Measurements from ENCODE around the gene FAM120A. TPM values are rescaled to one million over a fixed set of nuclear protein-coding genes. Genes with fewer than 3 reads are reported as not detected.

FAM120A gene
- total RNA-seq, 2 donors from 2014 or later = 38.3 to 46.1 TPM

- H3K4me1 ChIP-seq (ENCODE audit: control insufficient read depth, insufficient read depth, low read length) = peaks cover 14% of the 10 kb centered on the region
- WGBS, 2 experiments (ENCODE audit: insufficient coverage in 1 of 2, insufficient read length in 1 of 2) = 87 to 93% methylated on average over 6 to 13 of the region's 13 CpGs
- H3K36me3 ChIP-seq (ENCODE audit: control insufficient read depth, insufficient read depth, low read length) = peaks cover 3% of the 10 kb centered on the region
- no peaks in the 10 kb centered on the region for H3K36me3 Mint-ChIP-seq (ENCODE audit: low read depth)
- TF ChIP-seq CTCF (conservative IDR thresholded peaks at IDR 0.05) = no peak
- DNase-seq = peak; percentile 52
- no peak overlapping the region for H3K27ac ChIP-seq (ENCODE audit: low read depth, low read length)
- H3K9ac ChIP-seq (ENCODE audit: extremely low read depth, low read length, poor library complexity, severe bottlenecking) = peak overlapping the region; percentile 51
- H3K27me3 Mint-ChIP-seq (ENCODE audit: insufficient read depth) = peaks cover 10% of the 10 kb centered on the region
- no peaks in the 10 kb centered on the region for H3K27me3 ChIP-seq (ENCODE audit: control insufficient read depth, insufficient read depth, low read length, poor library complexity, severe bottlenecking)
- peak overlapping the region; percentile 88 for H3K4me3 ChIP-seq (ENCODE audit: low read length)
- H3K4me1 Mint-ChIP-seq = peaks cover 35% of the 10 kb centered on the region
- H3K9me3 ChIP-seq (ENCODE audit: control insufficient read depth, low read length) = no peaks in the 10 kb centered on the region
- H3K9me3 Mint-ChIP-seq = no peaks in the 10 kb centered on the region
- peak overlapping the region; percentile 74 for H3K4me3 Mint-ChIP-seq
- H3K27ac Mint-ChIP-seq = no peak overlapping the region
Measured at GRCh38 chr9:93577975-93578682, 126.6 kb downstream of the FAM120A start.

DNA sequence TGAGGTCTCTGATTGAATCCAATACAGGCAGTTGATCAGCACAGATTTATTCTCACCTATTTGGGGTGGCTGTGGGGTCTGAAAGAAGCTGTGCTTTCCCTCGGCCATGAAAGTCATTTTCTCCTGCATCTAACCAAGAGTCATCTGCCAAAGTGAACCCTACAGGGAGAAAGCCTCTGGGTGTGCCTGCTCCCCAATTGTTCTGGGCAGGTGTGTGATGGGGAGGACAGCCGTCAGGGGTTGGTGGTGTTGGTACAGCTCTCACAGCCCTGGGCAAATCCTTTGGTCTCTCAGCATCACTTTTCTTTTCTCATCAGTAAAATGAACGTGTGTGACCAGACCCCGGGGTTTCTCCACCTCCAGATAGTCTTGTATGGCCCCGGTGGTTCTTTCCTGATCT lies 127.4 kb downstream of the FAM120A start:
- Mint-ChIP-seq H3K4me3 (no peak overlapping the region), H3K36me3 (ENCODE audit: low read depth) (peaks cover 2% of the 10 kb centered on the region), H3K27me3 (ENCODE audit: insufficient read depth) (peaks cover 10% of the 10 kb centered on the region), H3K27ac (no peak overlapping the region), H3K9me3 (no peaks in the 10 kb centered on the region), H3K4me1 (peaks cover 35% of the 10 kb centered on the region)
- Histone ChIP-seq H3K36me3 (ENCODE audit: control insufficient read depth, insufficient read depth, low read length) (peaks cover 4% of the 10 kb centered on the region), H3K27ac (ENCODE audit: low read depth, low read length) (no peak overlapping the region), H3K9ac (ENCODE audit: extremely low read depth, low read length, poor library complexity, severe bottlenecking) (no peak overlapping the region), H3K9me3 (ENCODE audit: control insufficient read depth, low read length) (no peaks in the 10 kb centered on the region), H3K27me3 (ENCODE audit: control insufficient read depth, insufficient read depth, low read length, poor library complexity, severe bottlenecking) (no peaks in the 10 kb centered on the region), H3K4me3 (ENCODE audit: low read length) (no peak overlapping the region), H3K4me1 (ENCODE audit: control insufficient read depth, insufficient read depth, low read length) (peaks cover 14% of the 10 kb centered on the region)
- DNase-seq = peak; percentile 29
- TF ChIP-seq CTCF (conservative IDR thresholded peaks at IDR 0.05) = no peak
- 93 to 100% methylated on average over 3 to 5 of the region's 5 CpGs for whole genome bisulfite sequencing, 2 experiments (ENCODE audit: insufficient coverage in 1 of 2, insufficient read length in 1 of 2)

- peaks cover 8% of the 10 kb centered on the region for H3K9me3 ChIP-seq (ENCODE audit: control insufficient read depth, low read length)
- Mint-ChIP-seq H3K27ac (no peak overlapping the region), H3K9me3 (peaks cover 4% of the 10 kb centered on the region), H3K4me1 (peaks cover 32% of the 10 kb centered on the region), H3K27me3 (ENCODE audit: insufficient read depth) (peaks cover 9% of the 10 kb centered on the region), H3K4me3 (no peak overlapping the region), H3K36me3 (ENCODE audit: low read depth) (peaks cover 6% of the 10 kb centered on the region)
- H3K4me1 ChIP-seq (ENCODE audit: control insufficient read depth, insufficient read depth, low read length) = peaks cover 14% of the 10 kb centered on the region
- peak; percentile 38 for DNase-seq
- H3K27ac ChIP-seq (ENCODE audit: low read depth, low read length) = no peak overlapping the region
- no peak for TF ChIP-seq CTCF (conservative IDR thresholded peaks at IDR 0.05)
- no peak overlapping the region for H3K4me3 ChIP-seq (ENCODE audit: low read length)
- WGBS, 2 experiments (ENCODE audit: insufficient coverage in 1 of 2, insufficient read length in 1 of 2) = 87 to 91% methylated on average over 5 to 20 of the region's 20 CpGs
- no peaks in the 10 kb centered on the region for H3K27me3 ChIP-seq (ENCODE audit: control insufficient read depth, insufficient read depth, low read length, poor library complexity, severe bottlenecking)
- peaks cover 4% of the 10 kb centered on the region for H3K36me3 ChIP-seq (ENCODE audit: control insufficient read depth, insufficient read depth, low read length)
- no peak overlapping the region for H3K9ac ChIP-seq (ENCODE audit: extremely low read depth, low read length, poor library complexity, severe bottlenecking)
Measured at GRCh38 chr9:93579711-93580516, 128.4 kb downstream of the FAM120A start.

All from endodermal cell (in vitro differentiated cells).